Upper lobe of left lung (tissue), 6 donors: Measurements from ENCODE around the gene MORF4L1. TPM values are rescaled to one million over a fixed set of nuclear protein-coding genes. Genes with fewer than 3 reads are reported as not detected.
"Not testable (repeated sequence)": the region's sequence is repeated elsewhere in the genome, so short reads cannot be mapped to it uniquely, and the experiment has no call there.

ENCODE experiments used
- ATAC-seq, 2 donors: fragments of 200-7000 bp; cut with Tn5 transposase; one replicate each; pipeline ENCODE4 v1.9.1; 2022; ENCODE audit warnings: mild to moderate bottlenecking in 2 of 2, moderate library complexity in 2 of 2; ENCODE audit not compliant: low FRiP score in 2 of 2
- DNase-seq, 2 donors: peaks; one replicate each; pipeline ENCODE4 v3.0.0-alpha.2; 2019 to 2020
- H3K27ac ChIP-seq, 4 donors: fragments of 200-600 bp; sonication (generic); one replicate each; pipeline ENCODE4 v1.5.1; 2016 to 2019
- H3K27me3 ChIP-seq, 4 donors: fragments of 200-600 bp; sonication (generic); one replicate each; pipeline ENCODE4 v1.5.1; 2017 to 2019
- H3K36me3 ChIP-seq, 4 donors: fragments of 200-600 bp; sonication (generic); one replicate each; pipeline ENCODE4 v1.5.1; 2016 to 2019
- H3K4me1 ChIP-seq, 4 donors: fragments of 200-600 bp; sonication (generic); one replicate each; pipeline ENCODE4 v1.5.1; 2018 to 2019
- H3K4me3 ChIP-seq, 4 donors: fragments of 200-600 bp; sonication (generic); one replicate each; pipeline ENCODE4 v1.5.1; 2017 to 2019; ENCODE audit warnings: mild to moderate bottlenecking in 2 of 4, moderate library complexity in 1 of 4
- H3K9me3 ChIP-seq, 4 donors: fragments of 200-600 bp; sonication (generic); one replicate each; pipeline ENCODE4 v1.5.1; 2018 to 2019
- EP300 ChIP-seq, 4 donors: sonication (generic); formaldehyde crosslinking; IDR thresholded peaks; one replicate each; pipeline ENCODE4 v1.5.1; 2017; ENCODE audit warnings: antibody characterized with exemption in 4 of 4, control low read depth in 2 of 4
- POLR2A ChIP-seq, 4 donors: fragments of 450-650 bp; IDR thresholded peaks; one replicate each; pipeline ENCODE4 v1.5.1; 2016 to 2017; ENCODE audit warnings: antibody characterized with exemption in 4 of 4, mild to moderate bottlenecking in 2 of 4
- POLR2AphosphoS5 ChIP-seq, 2 donors: sonication (generic); formaldehyde crosslinking; IDR thresholded peaks; one replicate each; pipeline ENCODE4 v1.5.1; 2017; ENCODE audit warnings: antibody characterized with exemption in 2 of 2
- WGBS, 2 donors: methylation state at CpG; one replicate each; pipeline ENCODE4 v1.1.5; 2017 to 2018; 5-methylcytosine and 5-hydroxymethylcytosine counted together
- total RNA-seq, 6 donors: library from RNA; depleted of rRNA in 4 of 6; stranded (reverse); fragments of >200 nt in 4 of 6; gene quantifications; one replicate each; pipeline versions ENCODE4 v1.1.0 to v1.2.1, GENCODE V29; 2016 to 2021
- TF ChIP-seq, protein P1 (sequence below), 6 experiments: fragments of 450-650 bp in 4 of 6; fragments of 200-600 bp in 2 of 6; sonication (generic) in 2 of 6; IDR thresholded peaks; one replicate each; pipeline ENCODE4 v1.5.1; 2016 to 2019; ENCODE audit warnings: antibody characterized with exemption in 6 of 6
- donor health status: DM: no; HTN: no; CAD: no; lungs with moderate emphysema.
- donor health status: DM: no; HTN: yes; CAD: no; lungs with severe emphysema.

Gene MORF4L1
- total RNA-seq, 6 donors from 2014 or later, result 202 to 462 (median 292) TPM

DNA sequence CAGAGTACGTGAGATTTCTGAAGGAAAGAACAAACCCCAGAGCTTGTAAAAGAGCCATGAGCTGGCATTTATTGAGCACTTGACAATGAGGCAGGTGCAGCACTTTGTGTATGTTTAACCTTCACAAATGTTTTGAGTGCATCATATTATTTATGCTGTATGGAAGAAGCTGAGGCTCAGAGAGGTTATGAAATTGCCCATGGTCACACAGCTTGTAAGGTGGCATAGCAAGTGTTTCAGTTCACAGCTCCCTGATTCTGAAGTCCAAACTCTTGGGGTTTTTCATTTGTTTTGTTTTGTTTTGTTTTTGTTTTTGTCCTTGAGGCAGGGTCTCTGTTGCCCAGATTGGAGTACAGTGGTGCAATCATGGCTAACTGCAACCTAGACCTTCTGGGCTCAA lies 36.4 kb upstream of the MORF4L1 start:
- TF ChIP-seq POLR2A (IDR thresholded peaks at IDR 0.05) (no peak), EP300 (IDR thresholded peaks at IDR 0.05) (no peak), POLR2AphosphoS5 (IDR thresholded peaks at IDR 0.05) (no peak)
- TF ChIP-seq, protein P1, sequence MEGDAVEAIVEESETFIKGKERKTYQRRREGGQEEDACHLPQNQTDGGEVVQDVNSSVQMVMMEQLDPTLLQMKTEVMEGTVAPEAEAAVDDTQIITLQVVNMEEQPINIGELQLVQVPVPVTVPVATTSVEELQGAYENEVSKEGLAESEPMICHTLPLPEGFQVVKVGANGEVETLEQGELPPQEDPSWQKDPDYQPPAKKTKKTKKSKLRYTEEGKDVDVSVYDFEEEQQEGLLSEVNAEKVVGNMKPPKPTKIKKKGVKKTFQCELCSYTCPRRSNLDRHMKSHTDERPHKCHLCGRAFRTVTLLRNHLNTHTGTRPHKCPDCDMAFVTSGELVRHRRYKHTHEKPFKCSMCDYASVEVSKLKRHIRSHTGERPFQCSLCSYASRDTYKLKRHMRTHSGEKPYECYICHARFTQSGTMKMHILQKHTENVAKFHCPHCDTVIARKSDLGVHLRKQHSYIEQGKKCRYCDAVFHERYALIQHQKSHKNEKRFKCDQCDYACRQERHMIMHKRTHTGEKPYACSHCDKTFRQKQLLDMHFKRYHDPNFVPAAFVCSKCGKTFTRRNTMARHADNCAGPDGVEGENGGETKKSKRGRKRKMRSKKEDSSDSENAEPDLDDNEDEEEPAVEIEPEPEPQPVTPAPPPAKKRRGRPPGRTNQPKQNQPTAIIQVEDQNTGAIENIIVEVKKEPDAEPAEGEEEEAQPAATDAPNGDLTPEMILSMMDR (IDR thresholded peaks at IDR 0.05), result no peak
- ATAC-seq, result no peak
- DNase-seq, result no peak
- Histone ChIP-seq H3K36me3 (no peaks in the 10 kb centered on the region), H3K4me1 (no peaks in the 10 kb centered on the region), H3K27ac (no peak overlapping the region), H3K4me3 (no peak overlapping the region), H3K27me3 (peaks cover 0 to under 1% (median 0%) of the 10 kb centered on the region in 4 donors), H3K9me3 (no peaks in the 10 kb centered on the region)
- 92 to 96% methylated on average over 1 of the region's 1 CpG for WGBS, 2 donors

DNA sequence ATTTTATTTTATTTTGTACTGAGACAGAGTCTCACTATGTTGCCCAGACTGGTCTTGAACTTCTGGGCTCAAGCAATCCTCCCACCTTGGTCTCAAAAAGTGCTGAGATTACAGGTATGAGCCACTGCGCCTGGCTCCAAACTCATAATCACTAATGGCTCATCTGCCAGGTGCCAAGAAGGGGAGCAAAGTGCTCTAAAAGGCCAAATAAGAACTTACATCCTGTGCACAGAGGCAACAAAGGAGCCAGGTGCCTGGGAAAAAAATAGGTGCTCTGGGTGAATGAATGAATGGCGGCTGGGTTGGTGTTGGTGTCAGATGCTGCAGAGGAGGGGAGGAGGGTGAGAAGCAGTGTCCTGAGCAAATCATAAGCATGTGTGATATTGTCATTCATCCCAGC lies 35.6 kb upstream of the MORF4L1 start:
- Histone ChIP-seq H3K4me3 (no peak overlapping the region), H3K9me3 (no peaks in the 10 kb centered on the region), H3K4me1 (no peaks in the 10 kb centered on the region), H3K27me3 (no peaks in the 10 kb centered on the region), H3K36me3 (no peaks in the 10 kb centered on the region), H3K27ac (no peak overlapping the region)
- 66 to 73% methylated on average over 2 of the region's 2 CpGs for WGBS, 2 donors
- TF ChIP-seq, protein P1 (IDR thresholded peaks at IDR 0.05), result no peak
- TF ChIP-seq POLR2AphosphoS5 (IDR thresholded peaks at IDR 0.05), result no peak
- TF ChIP-seq POLR2A (IDR thresholded peaks at IDR 0.05), result no peak
- TF ChIP-seq EP300 (IDR thresholded peaks at IDR 0.05), result no peak
- DNase-seq, result no peak
- ATAC-seq, result no peak

DNA sequence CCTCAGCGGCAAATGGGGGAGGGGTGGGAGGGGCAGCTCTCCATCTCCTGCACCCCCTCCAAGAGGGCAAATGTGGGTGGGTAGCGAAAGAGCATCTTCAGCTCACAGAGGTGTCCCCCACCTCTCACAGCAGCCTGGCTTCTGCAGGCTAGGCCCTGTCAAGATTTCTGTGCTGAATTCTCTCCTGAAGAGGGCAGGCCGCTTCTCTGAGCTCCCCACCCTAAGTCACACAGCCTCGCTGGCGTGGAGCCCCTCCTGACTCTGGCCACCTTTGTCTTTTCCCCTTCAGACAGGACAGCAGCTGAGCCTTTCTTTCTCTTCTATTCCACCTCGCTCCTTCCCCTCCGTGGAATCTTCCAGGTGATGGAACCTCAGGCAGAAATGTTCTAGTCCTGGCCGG lies 35.1 kb upstream of the MORF4L1 start:
- H3K4me3 ChIP-seq, result no peak overlapping the region
- DNase-seq (no peak), ATAC-seq (no peak)
- H3K9me3 ChIP-seq, result no peaks in the 10 kb centered on the region
- H3K4me1 ChIP-seq, result no peaks in the 10 kb centered on the region
- no peak for TF ChIP-seq POLR2A (IDR thresholded peaks at IDR 0.05)
- TF ChIP-seq EP300 (IDR thresholded peaks at IDR 0.05), result no peak
- TF ChIP-seq POLR2AphosphoS5 (IDR thresholded peaks at IDR 0.05), result no peak
- H3K36me3 ChIP-seq, result no peaks in the 10 kb centered on the region
- H3K27ac ChIP-seq, result no peak overlapping the region
- 89 to 94% methylated on average over 8 of the region's 8 CpGs for WGBS, 2 donors
- H3K27me3 ChIP-seq, result no peaks in the 10 kb centered on the region

- 76 to 90% methylated on average over 3 of the region's 3 CpGs for whole genome bisulfite sequencing, 2 donors
- DNase-seq, result no peak
- Histone ChIP-seq H3K9me3 (no peaks in the 10 kb centered on the region), H3K27me3 (no peaks in the 10 kb centered on the region), H3K4me3 (no peak overlapping the region), H3K27ac (no peak overlapping the region), H3K4me1 (no peaks in the 10 kb centered on the region), H3K36me3 (no peaks in the 10 kb centered on the region)
- ATAC-seq, result peak in 1 of 2 donors; percentile 41
- TF ChIP-seq POLR2AphosphoS5 (IDR thresholded peaks at IDR 0.05) (no peak), POLR2A (IDR thresholded peaks at IDR 0.05) (no peak), EP300 (IDR thresholded peaks at IDR 0.05) (no peak)
- TF ChIP-seq, protein P1 (IDR thresholded peaks at IDR 0.05), result no peak
These were observed 34.2 kb upstream of the MORF4L1 start for GRCh38 chr15:78838489-78838888.

- not testable (repeated sequence) for H3K4me1 ChIP-seq, H3K4me3 ChIP-seq, H3K27me3 ChIP-seq, H3K36me3 ChIP-seq, DNase-seq, H3K27ac ChIP-seq, H3K9me3 ChIP-seq, ATAC-seq
- WGBS, 2 donors, result 77 to 97% methylated on average over 4 to 6 of the region's 6 CpGs
These were observed 33.5 kb upstream of the MORF4L1 start for GRCh38 chr15:78839151-78839550.

DNA sequence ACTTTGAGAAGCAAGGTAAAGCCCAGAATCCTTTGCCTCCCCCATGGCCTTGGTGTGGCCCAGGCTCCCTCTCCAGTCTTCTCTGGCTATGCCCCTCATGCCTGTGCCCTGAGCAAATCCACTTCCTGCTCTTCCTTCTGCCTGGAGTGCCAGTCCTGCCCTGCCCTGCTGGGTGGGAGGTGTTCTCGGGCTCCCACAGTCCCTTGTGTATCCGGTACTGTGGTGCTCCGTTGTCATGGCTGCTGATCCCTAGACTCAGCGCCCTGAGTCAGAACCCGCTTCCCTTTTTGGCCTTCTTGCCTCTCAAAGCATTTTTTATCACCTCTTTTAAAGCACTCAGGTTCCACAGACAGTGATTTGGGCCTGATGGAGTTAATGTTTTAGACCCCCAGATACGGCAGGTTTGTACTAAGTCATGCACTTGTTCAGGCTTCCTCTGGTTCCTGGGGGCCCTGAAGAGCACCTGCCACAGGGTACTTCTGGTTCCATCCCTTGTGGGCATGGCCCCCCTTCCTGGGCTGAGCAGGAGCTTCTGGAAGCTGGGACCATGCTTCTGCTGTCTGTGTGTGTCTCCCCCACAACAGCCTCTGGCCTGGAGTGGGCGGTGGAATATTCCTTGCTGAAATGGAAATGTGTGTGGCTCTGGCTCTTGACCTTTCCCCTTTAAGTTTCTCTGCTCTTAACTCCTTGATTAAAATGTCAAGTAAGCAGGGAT lies 31.9 kb upstream of the MORF4L1 start:
- WGBS, 2 donors, result 76 to 80% methylated on average over 7 of the region's 7 CpGs

More for the DNA sequence above, 31.9 kb upstream of the MORF4L1 start:
- ATAC-seq, result peak in 1 of 2 donors; percentile 57
- TF ChIP-seq POLR2A (IDR thresholded peaks at IDR 0.05), result no peak
- TF ChIP-seq POLR2AphosphoS5 (IDR thresholded peaks at IDR 0.05), result no peak
- no peak for TF ChIP-seq EP300 (IDR thresholded peaks at IDR 0.05)
- TF ChIP-seq, protein P1 (IDR thresholded peaks at IDR 0.05), result no peak
- Histone ChIP-seq H3K4me3 (no peak overlapping the region), H3K4me1 (no peaks in the 10 kb centered on the region), H3K27ac (no peak overlapping the region), H3K9me3 (no peaks in the 10 kb centered on the region), H3K36me3 (no peaks in the 10 kb centered on the region), H3K27me3 (no peaks in the 10 kb centered on the region)
- DNase-seq, result no peak
